GM18508 (cell line): ENCODE measurements around the gene ZNF892.
A peak's percentile ranks its signal among the peaks of the same experiment; 100 is the strongest.
"Not testable (repeated sequence)": the region's sequence is repeated elsewhere in the genome, so short reads cannot be mapped to it uniquely, and the experiment has no call there.

ENCODE experiments used
- ATAC-seq: cut with Tn5 transposase; IDR thresholded peaks from one replicate; pipeline ENCODE4 v1.9.1; 2021; ENCODE audit warnings: moderate number of reproducible peaks; ENCODE audit not compliant: insufficient read depth, unreplicated experiment

Gene ZNF892

GRCh38 chr2:95207111-95207961 lies at the start of gene ZNF892:
Gene ZNF892, plus strand, starts transcription at chr2:95207521. Its CDS starts 295 bp downstream, at chr2:95207816.
- peak; percentile 92 for ATAC-seq

GRCh38 chr2:95158441-95158840 lies 48.9 kb upstream of the ZNF892 start:
- no peak for ATAC-seq

GRCh38 chr2:95158891-95159619 lies 48.3 kb upstream of the ZNF892 start:
- ATAC-seq, result no peak

- no peak for ATAC-seq
These were observed 47.5 kb upstream of the ZNF892 start, which contains the start of gene ZNF514 for GRCh38 chr2:95159690-95160449. Gene ZNF514, minus strand, starts transcription at chr2:95159848. Its CDS starts 6,595 bp downstream, at chr2:95153253.

GRCh38 chr2:95165030-95165370 lies 42.3 kb upstream of the ZNF892 start:
- ATAC-seq, result no peak

- peak; percentile 63 for ATAC-seq
These were observed 41.8 kb upstream of the ZNF892 start, which contains the start of gene ZNF2 for GRCh38 chr2:95165371-95166064. Gene ZNF2, plus strand, starts transcription at chr2:95165809. Its CDS starts 10,418 bp downstream, at chr2:95176227.

GRCh38 chr2:95166065-95166763 lies 41.1 kb upstream of the ZNF892 start:
- no peak for ATAC-seq

- no peak for ATAC-seq
These were observed 35.4 kb upstream of the ZNF892 start for GRCh38 chr2:95171902-95172301.

- ATAC-seq, result no peak
These were observed 33.2 kb upstream of the ZNF892 start for GRCh38 chr2:95174031-95174542.

GRCh38 chr2:95179451-95179850 lies 27.9 kb upstream of the ZNF892 start:
- no peak for ATAC-seq

- no peak for ATAC-seq
These were observed 25.5 kb upstream of the ZNF892 start for GRCh38 chr2:95181774-95182173.

GRCh38 chr2:95185197-95185596 lies 22.1 kb upstream of the ZNF892 start:
- no peak for ATAC-seq

GRCh38 chr2:95185973-95186372 lies 21.3 kb upstream of the ZNF892 start:
- ATAC-seq, result no peak

- not testable (repeated sequence) for ATAC-seq
These were observed 14.4 kb upstream of the ZNF892 start for GRCh38 chr2:95192956-95193355.

- no peak for ATAC-seq
These were observed 3.4 kb upstream of the ZNF892 start for GRCh38 chr2:95203911-95204310.

GRCh38 chr2:95204396-95204795 lies 2.9 kb upstream of the ZNF892 start:
- no peak for ATAC-seq

GRCh38 chr2:95206096-95206495 lies 1.2 kb upstream of the ZNF892 start:
- ATAC-seq, result no peak

- ATAC-seq, result no peak
These were observed 785 bp downstream of the ZNF892 start for GRCh38 chr2:95208106-95208505.

- no peak for ATAC-seq
These were observed 7.8 kb downstream of the ZNF892 start for GRCh38 chr2:95215018-95215612.
